ENCODE data around the gene HMGCL.

DNA sequence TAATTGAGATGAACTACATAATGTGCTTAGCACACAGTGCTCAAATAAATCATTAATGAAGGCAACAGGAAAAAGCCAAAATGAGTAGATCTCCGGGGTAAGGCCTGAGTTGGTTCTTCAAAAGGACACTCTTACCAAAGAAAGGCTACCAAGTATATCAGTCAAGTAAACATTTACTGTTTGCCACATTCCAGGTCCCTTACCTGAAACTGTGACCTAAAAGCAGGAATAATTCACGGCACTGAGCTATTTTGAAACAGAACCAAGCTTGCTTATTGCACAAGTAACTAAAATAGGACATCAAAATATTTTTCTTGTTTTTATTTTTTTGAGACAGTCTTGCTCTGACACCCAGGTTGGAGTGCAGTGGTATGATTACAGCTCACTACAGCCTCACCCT, 49.0 kb downstream of the HMGCL start:
- TF ChIP-seq, protein P1, sequence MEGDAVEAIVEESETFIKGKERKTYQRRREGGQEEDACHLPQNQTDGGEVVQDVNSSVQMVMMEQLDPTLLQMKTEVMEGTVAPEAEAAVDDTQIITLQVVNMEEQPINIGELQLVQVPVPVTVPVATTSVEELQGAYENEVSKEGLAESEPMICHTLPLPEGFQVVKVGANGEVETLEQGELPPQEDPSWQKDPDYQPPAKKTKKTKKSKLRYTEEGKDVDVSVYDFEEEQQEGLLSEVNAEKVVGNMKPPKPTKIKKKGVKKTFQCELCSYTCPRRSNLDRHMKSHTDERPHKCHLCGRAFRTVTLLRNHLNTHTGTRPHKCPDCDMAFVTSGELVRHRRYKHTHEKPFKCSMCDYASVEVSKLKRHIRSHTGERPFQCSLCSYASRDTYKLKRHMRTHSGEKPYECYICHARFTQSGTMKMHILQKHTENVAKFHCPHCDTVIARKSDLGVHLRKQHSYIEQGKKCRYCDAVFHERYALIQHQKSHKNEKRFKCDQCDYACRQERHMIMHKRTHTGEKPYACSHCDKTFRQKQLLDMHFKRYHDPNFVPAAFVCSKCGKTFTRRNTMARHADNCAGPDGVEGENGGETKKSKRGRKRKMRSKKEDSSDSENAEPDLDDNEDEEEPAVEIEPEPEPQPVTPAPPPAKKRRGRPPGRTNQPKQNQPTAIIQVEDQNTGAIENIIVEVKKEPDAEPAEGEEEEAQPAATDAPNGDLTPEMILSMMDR (IDR thresholded peaks at IDR 0.05; ENCODE audit: low read length) = no peak
- no peak for TF ChIP-seq EZH2 (IDR thresholded peaks at IDR 0.05; ENCODE audit: borderline replicate concordance, low read length)
